PFSK-1 (cell line): ENCODE measurements around the gene MYOF.

ENCODE experiments used
- FOXP2 ChIP-seq: optimal IDR thresholded peaks from 2 replicates; pipeline ENCODE3; 2011; ENCODE audit warnings: borderline replicate concordance, control low read depth, inconsistent platforms; ENCODE audit not compliant: insufficient read depth; ENCODE audit errors: extremely low read length, extremely low read depth
- POLR2AphosphoS5 ChIP-seq: IDR thresholded peaks from 2 replicates; pipeline ENCODE4 v1.6.1; 2012; ENCODE audit warnings: low read depth, mild to moderate bottlenecking, control low read depth, low read length, moderate library complexity
- REST ChIP-seq, 2 experiments: IDR thresholded peaks; 2 replicates each; pipeline versions ENCODE4 v1.6.1 to v1.8.0; 2011 to 2012; ENCODE audit warnings: low read depth in 2 of 2, low read length in 2 of 2, control low read depth in 1 of 2, inconsistent platforms in 1 of 2, mild to moderate bottlenecking in 1 of 2, moderate library complexity in 1 of 2; ENCODE audit not compliant: insufficient read depth in 1 of 2
- SIN3A ChIP-seq: IDR thresholded peaks from 2 replicates; pipeline ENCODE4 v1.6.1; 2012; ENCODE audit warnings: mild to moderate bottlenecking, low read length, moderate library complexity, borderline replicate concordance; ENCODE audit not compliant: insufficient read depth
- TAF1 ChIP-seq: IDR thresholded peaks from 2 replicates; pipeline ENCODE4 v1.6.1; 2012; ENCODE audit warnings: low read length, control low read depth, borderline replicate concordance; ENCODE audit not compliant: insufficient read depth

Gene MYOF

GRCh38 chr10:93344691-93345090 lies 137.4 kb downstream of the MYOF start:
- no peak for TF ChIP-seq POLR2AphosphoS5
- TF ChIP-seq TAF1, result no peak
- TF ChIP-seq REST (IDR thresholded peaks at IDR 0.05; ENCODE audit: insufficient read depth in 1 of 2, low read depth in 2 of 2, low read length in 2 of 2), result no peak

DNA sequence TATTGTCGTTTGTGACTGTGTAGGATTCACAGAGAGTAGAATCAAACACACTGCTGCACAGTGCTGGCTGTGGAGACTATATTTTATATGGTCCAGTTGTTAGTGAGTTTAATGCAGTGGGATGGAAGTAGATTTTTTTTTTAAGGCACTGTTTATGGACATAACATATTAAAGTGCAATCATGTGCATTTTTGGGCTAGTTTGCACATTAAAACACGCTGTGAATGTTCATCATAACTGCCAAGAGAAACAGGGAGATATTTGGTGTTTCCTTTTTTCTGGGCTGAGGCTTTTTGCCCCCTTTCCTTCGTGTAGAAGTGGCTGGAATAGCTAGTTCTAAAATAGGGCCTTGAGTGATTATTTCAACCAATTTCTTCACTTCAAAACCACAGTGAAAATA lies 139.2 kb downstream of the MYOF start:
- no peak for TF ChIP-seq FOXP2
- no peak for TF ChIP-seq SIN3A
- TF ChIP-seq TAF1, result no peak
- no peak for TF ChIP-seq POLR2AphosphoS5
- TF ChIP-seq REST (IDR thresholded peaks at IDR 0.05; ENCODE audit: insufficient read depth in 1 of 2, low read depth in 2 of 2, low read length in 2 of 2), result no peak

DNA sequence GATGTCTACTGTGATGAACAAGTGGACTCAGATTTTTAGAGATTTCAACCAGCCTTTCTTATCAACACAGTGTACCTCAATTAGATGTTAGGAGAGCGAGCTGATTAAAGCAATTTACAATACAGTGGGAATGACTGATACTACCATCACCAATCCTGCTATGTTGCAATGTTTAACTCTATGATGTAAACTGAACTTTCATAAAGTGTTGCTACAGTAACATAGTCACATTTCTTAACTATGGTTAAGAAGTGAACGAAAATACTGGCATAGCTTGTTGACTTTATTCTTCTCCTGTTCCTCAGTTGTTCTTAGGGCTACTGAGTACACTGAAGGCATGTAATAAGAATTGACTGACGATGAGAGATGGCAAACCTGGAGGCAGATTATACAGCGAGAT lies 139.8 kb downstream of the MYOF start:
- TF ChIP-seq FOXP2 (no peak), REST (IDR thresholded peaks at IDR 0.05; ENCODE audit: insufficient read depth in 1 of 2, low read depth in 2 of 2, low read length in 2 of 2) (no peak), POLR2AphosphoS5 (no peak), TAF1 (no peak), SIN3A (no peak)

- TF ChIP-seq REST (IDR thresholded peaks at IDR 0.05; ENCODE audit: insufficient read depth in 1 of 2, low read depth in 2 of 2, low read length in 2 of 2), result no peak
- no peak for TF ChIP-seq POLR2AphosphoS5
- TF ChIP-seq TAF1, result no peak
- no peak for TF ChIP-seq FOXP2
- no peak for TF ChIP-seq SIN3A
Measured at GRCh38 chr10:93337309-93337721, 144.8 kb downstream of the MYOF start.

- TF ChIP-seq FOXP2, result no peak
- TF ChIP-seq POLR2AphosphoS5, result no peak
- TF ChIP-seq SIN3A, result no peak
- no peak for TF ChIP-seq TAF1
- no peak for TF ChIP-seq REST (IDR thresholded peaks at IDR 0.05; ENCODE audit: insufficient read depth in 1 of 2, low read depth in 2 of 2, low read length in 2 of 2)
Measured at GRCh38 chr10:93336678-93337077, 145.5 kb downstream of the MYOF start.
